ENCODE results near the gene TNNI3.
"Not testable (repeated sequence)": the region's sequence is repeated elsewhere in the genome, so short reads cannot be mapped to it uniquely, and the experiment has no call there.

- TF ChIP-seq, protein P1, sequence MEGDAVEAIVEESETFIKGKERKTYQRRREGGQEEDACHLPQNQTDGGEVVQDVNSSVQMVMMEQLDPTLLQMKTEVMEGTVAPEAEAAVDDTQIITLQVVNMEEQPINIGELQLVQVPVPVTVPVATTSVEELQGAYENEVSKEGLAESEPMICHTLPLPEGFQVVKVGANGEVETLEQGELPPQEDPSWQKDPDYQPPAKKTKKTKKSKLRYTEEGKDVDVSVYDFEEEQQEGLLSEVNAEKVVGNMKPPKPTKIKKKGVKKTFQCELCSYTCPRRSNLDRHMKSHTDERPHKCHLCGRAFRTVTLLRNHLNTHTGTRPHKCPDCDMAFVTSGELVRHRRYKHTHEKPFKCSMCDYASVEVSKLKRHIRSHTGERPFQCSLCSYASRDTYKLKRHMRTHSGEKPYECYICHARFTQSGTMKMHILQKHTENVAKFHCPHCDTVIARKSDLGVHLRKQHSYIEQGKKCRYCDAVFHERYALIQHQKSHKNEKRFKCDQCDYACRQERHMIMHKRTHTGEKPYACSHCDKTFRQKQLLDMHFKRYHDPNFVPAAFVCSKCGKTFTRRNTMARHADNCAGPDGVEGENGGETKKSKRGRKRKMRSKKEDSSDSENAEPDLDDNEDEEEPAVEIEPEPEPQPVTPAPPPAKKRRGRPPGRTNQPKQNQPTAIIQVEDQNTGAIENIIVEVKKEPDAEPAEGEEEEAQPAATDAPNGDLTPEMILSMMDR (conservative IDR thresholded peaks at IDR 0.05 in 1 of 2, IDR thresholded peaks at IDR 0.05 in 1 of 2; ENCODE audit: extremely low read depth in 1 of 2, insufficient read depth in 1 of 2, low read depth in 1 of 2, low read length in 2 of 2) = peak in 1 of 2 donors; percentile 23
- TF ChIP-seq EZH2 (IDR thresholded peaks at IDR 0.05; ENCODE audit: borderline replicate concordance, low read length) = not testable (repeated sequence)
These were observed 44.7 kb upstream of the TNNI3 start for GRCh38 chr19:55202199-55202598.

Data from mammary epithelial cell (primary cell).